Esophagus (tissue), 2 donors: ENCODE results near the gene ADORA3. TPM values are rescaled to one million over a fixed set of nuclear protein-coding genes. Genes with fewer than 3 reads are reported as not detected.

Experiments
- H3K27ac ChIP-seq, 2 donors: one replicate each; pipeline ENCODE4 v1.5.1; 2013; ENCODE audit warnings: low read depth in 2 of 2, mild to moderate bottlenecking in 2 of 2, inconsistent platforms in 1 of 2, low read length in 1 of 2, moderate library complexity in 1 of 2
- H3K27me3 ChIP-seq, 2 donors: one replicate each; pipeline ENCODE4 v1.6.1; 2013; ENCODE audit warnings: low read length in 2 of 2, control low read depth in 1 of 2, mild to moderate bottlenecking in 1 of 2; ENCODE audit not compliant: insufficient read depth in 2 of 2, control insufficient read depth in 1 of 2
- H3K36me3 ChIP-seq, 2 donors: one replicate each; pipeline ENCODE4 v1.6.1; 2013; ENCODE audit warnings: low read length in 1 of 2; ENCODE audit not compliant: control insufficient read depth in 2 of 2, insufficient read depth in 2 of 2
- H3K4me1 ChIP-seq, 2 donors: one replicate each; pipeline ENCODE4 v1.6.1; 2013; ENCODE audit warnings: low read length in 1 of 2; ENCODE audit not compliant: control insufficient read depth in 2 of 2, insufficient read depth in 2 of 2
- H3K4me3 ChIP-seq, 2 donors: one replicate each; pipeline ENCODE4 v1.5.1; 2013; ENCODE audit warnings: low read length in 2 of 2, mild to moderate bottlenecking in 2 of 2, low read depth in 1 of 2, moderate library complexity in 1 of 2
- H3K9me3 ChIP-seq, 2 donors: one replicate each; pipeline ENCODE4 v1.6.1; 2013; ENCODE audit warnings: mild to moderate bottlenecking in 2 of 2, low read depth in 1 of 2, low read length in 1 of 2, moderate library complexity in 1 of 2; ENCODE audit not compliant: control insufficient read depth in 2 of 2, insufficient read depth in 1 of 2
- WGBS, 2 donors: extraction: QIAGEN DNeasy Blood & Tissue Kit; methylation state at CpG; one replicate each; pipeline ENCODE4 v1.1.7; 2013; 5-methylcytosine and 5-hydroxymethylcytosine counted together
- polyA plus RNA-seq, 2 donors: library from polyadenylated mRNA; stranded (reverse); fragments of 200-250 nt; gene quantifications; one replicate each; pipeline ENCODE4 v1.2.3, GENCODE V29; 2013
- donor health status: healthy with polysubstance abuse.
- donor health status: Bipolar disorder and iron deficiency.

The ADORA3 gene
- polyA plus RNA-seq, 2 donors: 0.94 to 0.99 TPM

- 44 to 53% methylated on average over 8 of the region's 8 CpGs for WGBS, 2 donors
- Histone ChIP-seq H3K4me1 (no peaks in the 10 kb centered on the region), H3K27me3 (no peaks in the 10 kb centered on the region), H3K27ac (no peak overlapping the region), H3K9me3 (no peaks in the 10 kb centered on the region), H3K36me3 (no peaks in the 10 kb centered on the region), H3K4me3 (no peak overlapping the region)
Observed at GRCh38 chr1:111481387-111482221, 21.8 kb downstream of the ADORA3 start.

- H3K9me3 ChIP-seq: no peaks in the 10 kb centered on the region
- H3K4me3 ChIP-seq: no peak overlapping the region
- WGBS, 2 donors: 77 to 81% methylated on average over 1 of the region's 1 CpG
- H3K36me3 ChIP-seq: no peaks in the 10 kb centered on the region
- no peaks in the 10 kb centered on the region for H3K27me3 ChIP-seq
- H3K27ac ChIP-seq: no peak overlapping the region
- H3K4me1 ChIP-seq: no peaks in the 10 kb centered on the region
Observed at GRCh38 chr1:111480674-111481073, 22.8 kb downstream of the ADORA3 start.

- 55 to 61% methylated on average over 2 of the region's 2 CpGs for WGBS, 2 donors
- Histone ChIP-seq H3K27me3 (no peaks in the 10 kb centered on the region), H3K36me3 (no peaks in the 10 kb centered on the region), H3K4me1 (no peaks in the 10 kb centered on the region), H3K27ac (no peak overlapping the region), H3K9me3 (no peaks in the 10 kb centered on the region), H3K4me3 (no peak overlapping the region)
Observed at GRCh38 chr1:111476761-111477309, 26.6 kb downstream of the ADORA3 start.

GRCh38 chr1:111476214-111476613 is 27.2 kb downstream of the ADORA3 start:
- no peaks in the 10 kb centered on the region for H3K4me1 ChIP-seq
- H3K36me3 ChIP-seq: no peaks in the 10 kb centered on the region
- no peak overlapping the region for H3K4me3 ChIP-seq
- no peak overlapping the region for H3K27ac ChIP-seq
- no peaks in the 10 kb centered on the region for H3K9me3 ChIP-seq
- H3K27me3 ChIP-seq: no peaks in the 10 kb centered on the region

GRCh38 chr1:111475701-111476100 is 27.7 kb downstream of the ADORA3 start:
- no peaks in the 10 kb centered on the region for H3K36me3 ChIP-seq
- H3K27ac ChIP-seq: no peak overlapping the region
- no peaks in the 10 kb centered on the region for H3K27me3 ChIP-seq
- H3K9me3 ChIP-seq: no peaks in the 10 kb centered on the region
- WGBS, 2 donors: 78 to 85% methylated on average over 5 of the region's 5 CpGs
- no peak overlapping the region for H3K4me3 ChIP-seq
- H3K4me1 ChIP-seq: no peaks in the 10 kb centered on the region

GRCh38 chr1:111474521-111474920 is 28.9 kb downstream of the ADORA3 start:
- Histone ChIP-seq H3K27ac (peak overlapping the region in 1 of 2 donors; percentile 4), H3K36me3 (peaks cover 0 to 2% of the 10 kb centered on the region in 2 donors), H3K9me3 (no peaks in the 10 kb centered on the region), H3K4me1 (no peaks in the 10 kb centered on the region), H3K27me3 (no peaks in the 10 kb centered on the region), H3K4me3 (no peak overlapping the region)
- WGBS, 2 donors: 75 to 76% methylated on average over 4 of the region's 4 CpGs

- WGBS, 2 donors: 57 to 70% methylated on average over 5 of the region's 5 CpGs
- Histone ChIP-seq H3K4me1 (no peaks in the 10 kb centered on the region), H3K27ac (peak overlapping the region in 1 of 2 donors; percentile 40), H3K9me3 (no peaks in the 10 kb centered on the region), H3K27me3 (no peaks in the 10 kb centered on the region), H3K4me3 (no peak overlapping the region), H3K36me3 (peaks cover 0 to 2% of the 10 kb centered on the region in 2 donors)
Observed at GRCh38 chr1:111474106-111474505, 29.3 kb downstream of the ADORA3 start.

- H3K36me3 ChIP-seq: peaks cover 6 to 8% of the 10 kb centered on the region in 2 donors
- peak overlapping the region in 1 of 2 donors; percentile 6 for H3K27ac ChIP-seq
- H3K4me1 ChIP-seq: no peaks in the 10 kb centered on the region
- WGBS, 2 donors: 93 to 96% methylated on average over 3 of the region's 3 CpGs
- no peaks in the 10 kb centered on the region for H3K27me3 ChIP-seq
- H3K4me3 ChIP-seq: no peak overlapping the region
- no peaks in the 10 kb centered on the region for H3K9me3 ChIP-seq
Observed at GRCh38 chr1:111471538-111471937, 31.9 kb downstream of the ADORA3 start.

GRCh38 chr1:111471012-111471411 is 32.4 kb downstream of the ADORA3 start:
- Histone ChIP-seq H3K27ac (peak overlapping the region in 1 of 2 donors; percentile 6), H3K27me3 (no peaks in the 10 kb centered on the region), H3K4me3 (no peak overlapping the region), H3K4me1 (no peaks in the 10 kb centered on the region), H3K9me3 (no peaks in the 10 kb centered on the region), H3K36me3 (peaks cover 6 to 8% of the 10 kb centered on the region in 2 donors)
- 51 to 70% methylated on average over 3 of the region's 3 CpGs for WGBS, 2 donors

- Histone ChIP-seq H3K4me1 (no peaks in the 10 kb centered on the region), H3K36me3 (peaks cover 6 to 8% of the 10 kb centered on the region in 2 donors), H3K9me3 (no peaks in the 10 kb centered on the region), H3K27ac (no peak overlapping the region), H3K27me3 (no peaks in the 10 kb centered on the region), H3K4me3 (no peak overlapping the region)
- 74 to 88% methylated on average over 5 of the region's 5 CpGs for WGBS, 2 donors
Observed at GRCh38 chr1:111470596-111470995, 32.8 kb downstream of the ADORA3 start.
